HG02759 (cell line): Measurements from ENCODE around the gene PKD2L2.
"Not testable (repeated sequence)": the region's sequence is repeated elsewhere in the genome, so short reads cannot be mapped to it uniquely, and the experiment has no call there.

Experiments used
- ATAC-seq: cut with Tn5 transposase; IDR thresholded peaks from one replicate; pipeline ENCODE4 v1.9.1; 2021; ENCODE audit warnings: mild to moderate bottlenecking, moderate library complexity; ENCODE audit not compliant: unreplicated experiment

The PKD2L2 gene

DNA sequence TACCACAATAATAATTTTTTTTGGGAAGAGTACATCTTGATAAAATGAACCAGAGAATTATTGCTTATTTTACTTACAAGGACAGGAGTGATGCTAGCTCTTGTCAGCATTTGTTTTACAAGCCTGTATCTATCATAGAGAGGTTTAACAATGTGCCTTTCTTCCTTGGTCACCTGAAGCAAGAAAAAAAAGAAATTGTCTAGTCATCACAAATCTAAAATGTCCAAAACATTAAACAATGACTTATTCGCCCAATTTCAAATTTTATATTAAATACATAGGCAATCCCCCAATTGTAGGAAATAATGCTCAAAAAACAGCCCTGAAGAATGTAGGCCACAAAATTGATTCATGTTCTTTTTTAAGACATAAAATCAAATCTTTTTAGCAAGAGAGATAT is 56.6 kb downstream of the PKD2L2 start:
- no peak for ATAC-seq

GRCh38 chr5:137954131-137954879 is 65.0 kb downstream of the PKD2L2 start:
- ATAC-seq: no peak

- no peak for ATAC-seq
These were observed 68.7 kb downstream of the PKD2L2 start for GRCh38 chr5:137957948-137958347.

- ATAC-seq: no peak
These were observed 70.2 kb downstream of the PKD2L2 start for GRCh38 chr5:137959488-137959887.

- ATAC-seq: no peak
These were observed 70.9 kb downstream of the PKD2L2 start for GRCh38 chr5:137960141-137960540.

GRCh38 chr5:137960819-137961218 is 71.6 kb downstream of the PKD2L2 start:
- ATAC-seq: no peak

DNA sequence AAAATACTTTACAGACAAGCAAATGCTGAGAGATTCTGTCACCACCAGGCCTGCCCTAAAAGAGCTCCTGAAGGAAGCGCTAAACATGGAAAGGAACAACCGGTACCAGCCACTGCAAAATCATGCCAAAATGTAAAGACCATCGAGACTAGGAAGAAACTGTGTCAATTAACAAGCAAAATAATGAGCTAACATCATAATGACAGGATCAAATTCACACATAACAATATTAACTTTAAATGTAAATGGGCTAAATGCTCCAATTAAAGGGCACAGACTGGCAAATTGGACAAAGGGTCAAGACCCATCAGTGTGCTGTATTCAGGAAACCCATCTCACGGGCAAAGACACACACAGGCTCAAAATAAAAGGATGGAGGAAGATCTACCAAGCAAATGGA is 81.1 kb downstream of the PKD2L2 start:
- not testable (repeated sequence) for ATAC-seq

DNA sequence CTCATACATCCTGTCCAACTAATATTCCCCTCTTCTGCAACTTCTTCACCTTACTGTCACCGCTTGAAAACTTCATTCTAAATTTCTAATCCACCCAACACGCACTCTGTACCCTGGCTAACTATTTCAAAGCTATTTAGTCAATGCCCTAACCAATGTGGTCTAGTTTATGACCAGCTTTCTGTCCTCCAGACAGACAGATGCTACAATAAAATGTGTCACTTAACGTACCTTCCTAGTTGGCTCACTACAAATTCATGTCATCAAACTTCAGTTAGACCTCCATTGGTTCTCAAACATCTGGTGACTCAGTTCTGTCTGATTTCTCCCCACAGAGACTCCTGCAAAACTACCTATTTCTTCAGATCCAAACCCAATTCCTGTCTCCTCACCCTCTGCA is 86.0 kb downstream of the PKD2L2 start:
- ATAC-seq: no peak

DNA sequence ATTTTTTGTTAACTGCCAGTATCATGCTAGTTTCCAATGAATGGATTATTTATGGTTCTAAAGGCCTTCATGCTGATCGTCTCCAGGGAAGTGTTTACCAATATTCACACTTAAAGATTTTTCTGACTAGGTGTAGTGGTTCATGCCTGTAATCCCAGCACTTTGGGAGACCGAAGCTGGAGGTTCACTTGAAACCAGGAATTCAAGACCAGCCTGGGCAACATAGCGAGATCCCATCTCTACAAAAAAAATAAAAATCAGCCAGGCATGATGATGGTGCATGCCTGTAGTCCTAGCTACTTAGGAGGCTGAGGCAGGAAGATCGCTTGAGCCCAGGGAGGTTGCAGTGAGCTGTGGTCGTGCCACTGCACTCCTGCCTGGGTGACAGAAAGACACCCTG is 100.2 kb downstream of the PKD2L2 start:
- ATAC-seq: no peak
